Measurements from ENCODE around the gene NR2E3. TPM values are rescaled to one million over a fixed set of nuclear protein-coding genes. Genes with fewer than 3 reads are reported as not detected.

Gene NR2E3
- total and polyA plus RNA-seq, 9 of the 15 experiments (the other 6 are each of a cell fraction or from before 2014, with no cell fraction given): not detected

DNA sequence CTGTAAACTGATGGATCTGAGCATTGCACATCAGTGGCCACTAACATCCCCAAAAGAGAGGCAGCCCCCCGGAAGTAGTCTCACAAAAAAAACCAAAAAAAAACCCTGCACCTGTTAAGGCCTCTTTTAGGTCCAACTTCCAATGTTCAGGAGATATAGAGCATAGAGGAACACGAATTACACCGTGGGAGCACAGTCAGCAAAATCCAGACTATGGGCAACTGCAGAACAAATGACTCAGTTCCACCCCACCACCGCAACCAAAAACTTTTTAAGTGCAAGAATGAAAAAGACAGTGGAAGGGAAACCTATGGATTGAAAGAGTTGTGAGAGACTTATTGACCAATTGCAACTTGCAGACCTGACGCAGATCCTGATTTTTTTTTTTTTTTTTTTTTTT lies 42.2 kb upstream of the NR2E3 start (continued):
- TF ChIP-seq, protein P1, sequence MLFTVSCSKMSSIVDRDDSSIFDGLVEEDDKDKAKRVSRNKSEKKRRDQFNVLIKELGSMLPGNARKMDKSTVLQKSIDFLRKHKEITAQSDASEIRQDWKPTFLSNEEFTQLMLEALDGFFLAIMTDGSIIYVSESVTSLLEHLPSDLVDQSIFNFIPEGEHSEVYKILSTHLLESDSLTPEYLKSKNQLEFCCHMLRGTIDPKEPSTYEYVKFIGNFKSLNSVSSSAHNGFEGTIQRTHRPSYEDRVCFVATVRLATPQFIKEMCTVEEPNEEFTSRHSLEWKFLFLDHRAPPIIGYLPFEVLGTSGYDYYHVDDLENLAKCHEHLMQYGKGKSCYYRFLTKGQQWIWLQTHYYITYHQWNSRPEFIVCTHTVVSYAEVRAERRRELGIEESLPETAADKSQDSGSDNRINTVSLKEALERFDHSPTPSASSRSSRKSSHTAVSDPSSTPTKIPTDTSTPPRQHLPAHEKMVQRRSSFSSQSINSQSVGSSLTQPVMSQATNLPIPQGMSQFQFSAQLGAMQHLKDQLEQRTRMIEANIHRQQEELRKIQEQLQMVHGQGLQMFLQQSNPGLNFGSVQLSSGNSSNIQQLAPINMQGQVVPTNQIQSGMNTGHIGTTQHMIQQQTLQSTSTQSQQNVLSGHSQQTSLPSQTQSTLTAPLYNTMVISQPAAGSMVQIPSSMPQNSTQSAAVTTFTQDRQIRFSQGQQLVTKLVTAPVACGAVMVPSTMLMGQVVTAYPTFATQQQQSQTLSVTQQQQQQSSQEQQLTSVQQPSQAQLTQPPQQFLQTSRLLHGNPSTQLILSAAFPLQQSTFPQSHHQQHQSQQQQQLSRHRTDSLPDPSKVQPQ (CRISPR knock-in tag; IDR thresholded peaks at IDR 0.05; ENCODE audit: borderline replicate concordance): no peak

DNA sequence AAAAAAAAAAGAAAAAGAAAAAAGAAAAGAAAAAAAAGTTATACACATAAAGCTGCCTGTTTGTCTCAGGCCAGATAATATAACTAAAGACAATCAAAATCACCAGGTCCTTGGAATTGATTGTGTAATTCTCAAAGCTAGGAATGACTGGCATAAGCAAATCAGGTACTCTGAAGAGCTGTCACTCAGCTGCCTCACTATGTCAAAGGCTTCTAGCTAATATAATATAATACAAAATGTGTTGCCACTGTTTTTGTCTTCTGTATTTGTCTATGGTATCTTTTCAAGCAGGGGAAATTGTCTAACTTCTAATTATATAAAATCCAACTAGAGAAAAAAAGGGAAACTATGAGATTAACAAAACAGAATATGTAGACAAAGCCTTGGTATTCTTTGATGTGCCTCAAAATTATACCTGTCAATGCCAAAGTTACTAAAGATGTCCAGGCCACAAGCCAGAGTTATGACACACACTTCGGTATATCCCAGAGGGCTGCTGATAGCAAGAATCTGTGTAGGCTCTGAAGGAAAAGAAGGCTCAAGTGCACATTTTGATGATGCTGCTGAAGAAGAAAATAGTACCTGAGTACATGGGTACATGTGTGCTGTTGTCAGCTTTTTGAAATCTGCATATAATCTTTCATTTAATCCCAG lies 37.0 kb upstream of the NR2E3 start:
- Histone ChIP-seq H3K79me2 (ENCODE audit: control insufficient read depth, insufficient read depth, low read length) (no peaks in the 10 kb centered on the region), H3K4me3 (no peak overlapping the region), H3K27ac (ENCODE audit: extremely low read depth, low read depth, low read length) (no peak overlapping the region), H3K9me1 (ENCODE audit: control insufficient read depth, insufficient read depth, low read length) (no peaks in the 10 kb centered on the region), H3K9ac (ENCODE audit: insufficient read depth in 1 of 2, low read depth in 2 of 2, low read length in 2 of 2) (no peak overlapping the region), H3K4me2 (ENCODE audit: insufficient read depth, low read length) (no peak overlapping the region), H3K4me1 (replicated peaks in 1 of 2; ENCODE audit: control insufficient read depth in 2 of 2, insufficient read depth in 2 of 2, low read length in 2 of 2) (no peaks in the 10 kb centered on the region), H3K27me3 (ENCODE audit: control insufficient read depth in 2 of 2, insufficient read depth in 2 of 2, low read length in 2 of 2) (peaks cover 0 to 19% of the 10 kb centered on the region in 2 experiments; a peak in 3 of 5 replicates), H2AFZ (ENCODE audit: low read depth, low read length) (no peak overlapping the region), H3K36me3 (ENCODE audit: control insufficient read depth, insufficient read depth, low read length) (no peaks in the 10 kb centered on the region), H3K9me3 (replicated peaks; ENCODE audit: control insufficient read depth, insufficient read depth, low read depth, low read length) (no peaks in the 10 kb centered on the region), H4K20me1 (replicated peaks; ENCODE audit: control insufficient read depth, insufficient read depth, low read length) (no peaks in the 10 kb centered on the region)
- no peak for FAIRE-seq
- BruUV-seq (replicated peaks): no TSS peak
- CTCF ChIA-PET (ENCODE audit: low intra/inter-chr PET ratio): no interaction called here
- 22% methylated on average over 1 of the region's 1 CpG for WGBS (ENCODE audit: insufficient coverage, low coverage, missing lambda C conversion rate)
- in situ Hi-C loops (cut with MboI): no loop called here
- intact Hi-C loops (cut with micrococcal nuclease): no loop called here
- DNase-seq (ENCODE audit: extremely low read depth in 1 of 4, low spot score in 3 of 4): no peak
- POLR2A ChIA-PET: interaction anchor here (0.6 kb wide), 1 partner anchor 38 kb away, joined by 5 read pairs; no protein-coding TSS in a partner anchor
- ATAC-seq: no peak
- no peak for TF ChIP-seq GTF2E2 (tag; IDR thresholded peaks at IDR 0.05)
- no peak for TF ChIP-seq HNRNPL (IDR thresholded peaks at IDR 0.05; ENCODE audit: low read depth, low read length)
- TF ChIP-seq KDM2B (CRISPR knock-in tag; IDR thresholded peaks at IDR 0.05): no peak
- TF ChIP-seq ZC3H8 (IDR thresholded peaks at IDR 0.05): no peak
- TF ChIP-seq, protein P2, sequence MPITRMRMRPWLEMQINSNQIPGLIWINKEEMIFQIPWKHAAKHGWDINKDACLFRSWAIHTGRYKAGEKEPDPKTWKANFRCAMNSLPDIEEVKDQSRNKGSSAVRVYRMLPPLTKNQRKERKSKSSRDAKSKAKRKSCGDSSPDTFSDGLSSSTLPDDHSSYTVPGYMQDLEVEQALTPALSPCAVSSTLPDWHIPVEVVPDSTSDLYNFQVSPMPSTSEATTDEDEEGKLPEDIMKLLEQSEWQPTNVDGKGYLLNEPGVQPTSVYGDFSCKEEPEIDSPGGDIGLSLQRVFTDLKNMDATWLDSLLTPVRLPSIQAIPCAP (CRISPR knock-in tag; IDR thresholded peaks at IDR 0.05; ENCODE audit: borderline replicate concordance): no peak
- TF ChIP-seq ZNF311 (CRISPR knock-in tag; IDR thresholded peaks at IDR 0.05): no peak
- TF ChIP-seq, protein P3, sequence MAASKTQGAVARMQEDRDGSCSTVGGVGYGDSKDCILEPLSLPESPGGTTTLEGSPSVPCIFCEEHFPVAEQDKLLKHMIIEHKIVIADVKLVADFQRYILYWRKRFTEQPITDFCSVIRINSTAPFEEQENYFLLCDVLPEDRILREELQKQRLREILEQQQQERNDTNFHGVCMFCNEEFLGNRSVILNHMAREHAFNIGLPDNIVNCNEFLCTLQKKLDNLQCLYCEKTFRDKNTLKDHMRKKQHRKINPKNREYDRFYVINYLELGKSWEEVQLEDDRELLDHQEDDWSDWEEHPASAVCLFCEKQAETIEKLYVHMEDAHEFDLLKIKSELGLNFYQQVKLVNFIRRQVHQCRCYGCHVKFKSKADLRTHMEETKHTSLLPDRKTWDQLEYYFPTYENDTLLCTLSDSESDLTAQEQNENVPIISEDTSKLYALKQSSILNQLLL (CRISPR knock-in tag; IDR thresholded peaks at IDR 0.05; ENCODE audit: borderline replicate concordance): no peak
- TF ChIP-seq HDAC2 (IDR thresholded peaks at IDR 0.05): no peak
- TF ChIP-seq, protein P4, sequence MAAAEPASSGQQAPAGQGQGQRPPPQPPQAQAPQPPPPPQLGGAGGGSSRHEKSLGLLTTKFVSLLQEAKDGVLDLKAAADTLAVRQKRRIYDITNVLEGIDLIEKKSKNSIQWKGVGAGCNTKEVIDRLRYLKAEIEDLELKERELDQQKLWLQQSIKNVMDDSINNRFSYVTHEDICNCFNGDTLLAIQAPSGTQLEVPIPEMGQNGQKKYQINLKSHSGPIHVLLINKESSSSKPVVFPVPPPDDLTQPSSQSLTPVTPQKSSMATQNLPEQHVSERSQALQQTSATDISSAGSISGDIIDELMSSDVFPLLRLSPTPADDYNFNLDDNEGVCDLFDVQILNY (CRISPR knock-in tag; IDR thresholded peaks at IDR 0.05): no peak
- no peak for TF ChIP-seq MXI1 (IDR thresholded peaks at IDR 0.05; ENCODE audit: low read depth, low read length)
- no peak for TF ChIP-seq ZBTB7A (IDR thresholded peaks at IDR 0.05; ENCODE audit: borderline replicate concordance, control insufficient read depth, low read depth, low read length)

Data from K562 (cell line).